GM12801 (cell line): Measurements from ENCODE around the gene SINHCAF.

Experiments used
- TF ChIP-seq, protein P1 (sequence below): IDR thresholded peaks from one replicate; pipeline ENCODE4 v1.5.1; 2011; ENCODE audit warnings: control low read depth; ENCODE audit not compliant: insufficient read length; ENCODE audit errors: extremely low read depth

SINHCAF gene

DNA sequence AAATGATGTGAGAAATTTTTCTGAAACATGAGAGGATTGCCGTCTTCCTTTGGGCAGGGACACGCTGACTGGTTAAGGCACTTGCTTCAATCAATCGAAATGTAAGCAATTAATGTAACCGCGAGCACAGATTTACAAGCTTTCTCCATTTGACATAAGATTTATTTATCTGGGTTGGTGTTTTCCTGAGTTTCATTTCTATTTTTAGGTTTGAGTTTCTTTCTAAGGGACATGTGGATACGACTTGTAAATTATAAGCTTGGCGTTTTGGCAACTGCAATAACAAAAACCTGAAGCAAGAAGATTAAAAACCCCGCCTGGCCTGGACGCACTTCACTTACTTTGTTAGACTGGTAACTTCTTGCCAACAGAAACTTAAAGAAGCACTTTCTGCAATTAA is 20.3 kb upstream of the SINHCAF start:
- TF ChIP-seq, protein P1, sequence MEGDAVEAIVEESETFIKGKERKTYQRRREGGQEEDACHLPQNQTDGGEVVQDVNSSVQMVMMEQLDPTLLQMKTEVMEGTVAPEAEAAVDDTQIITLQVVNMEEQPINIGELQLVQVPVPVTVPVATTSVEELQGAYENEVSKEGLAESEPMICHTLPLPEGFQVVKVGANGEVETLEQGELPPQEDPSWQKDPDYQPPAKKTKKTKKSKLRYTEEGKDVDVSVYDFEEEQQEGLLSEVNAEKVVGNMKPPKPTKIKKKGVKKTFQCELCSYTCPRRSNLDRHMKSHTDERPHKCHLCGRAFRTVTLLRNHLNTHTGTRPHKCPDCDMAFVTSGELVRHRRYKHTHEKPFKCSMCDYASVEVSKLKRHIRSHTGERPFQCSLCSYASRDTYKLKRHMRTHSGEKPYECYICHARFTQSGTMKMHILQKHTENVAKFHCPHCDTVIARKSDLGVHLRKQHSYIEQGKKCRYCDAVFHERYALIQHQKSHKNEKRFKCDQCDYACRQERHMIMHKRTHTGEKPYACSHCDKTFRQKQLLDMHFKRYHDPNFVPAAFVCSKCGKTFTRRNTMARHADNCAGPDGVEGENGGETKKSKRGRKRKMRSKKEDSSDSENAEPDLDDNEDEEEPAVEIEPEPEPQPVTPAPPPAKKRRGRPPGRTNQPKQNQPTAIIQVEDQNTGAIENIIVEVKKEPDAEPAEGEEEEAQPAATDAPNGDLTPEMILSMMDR: no peak

DNA sequence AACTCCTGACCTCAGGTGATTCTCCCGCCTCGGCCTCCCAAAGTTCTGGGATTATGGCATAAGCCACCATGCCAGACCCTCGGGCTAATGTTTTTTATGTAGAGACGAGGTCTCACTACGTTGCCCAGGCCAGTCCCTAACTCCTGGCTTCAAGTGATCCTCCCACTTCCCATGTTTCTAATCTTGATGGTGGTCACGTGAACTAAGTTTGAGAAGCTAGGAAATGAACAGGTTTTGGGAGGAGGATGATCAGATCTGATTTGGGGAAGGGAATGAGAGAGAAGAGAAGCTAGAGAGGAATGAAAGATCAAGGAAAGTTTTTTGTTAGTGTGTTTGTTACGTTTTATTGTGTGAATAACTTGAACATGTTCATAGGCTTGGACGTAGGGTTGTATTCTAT is 17.2 kb upstream of the SINHCAF start:
- TF ChIP-seq, protein P1: no peak

DNA sequence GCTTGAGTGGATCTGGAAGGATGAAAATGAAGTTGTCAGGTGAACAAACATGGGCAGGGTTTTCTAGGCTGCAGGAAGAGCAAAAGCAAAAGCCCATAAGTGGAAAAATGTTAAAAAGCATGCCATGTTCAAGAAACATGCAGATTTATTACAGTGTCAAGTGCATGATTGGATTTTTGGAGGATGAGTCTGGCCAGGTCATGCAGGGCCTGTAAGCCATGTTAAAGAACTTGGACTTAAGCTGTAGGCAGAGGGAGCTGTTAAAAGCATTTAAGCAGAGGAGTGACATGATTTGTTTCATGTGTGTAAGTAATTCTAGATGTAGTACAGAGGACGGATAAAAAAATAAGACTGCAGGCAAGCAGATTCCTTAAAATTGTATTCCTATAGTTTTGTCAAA is 16.3 kb upstream of the SINHCAF start:
- TF ChIP-seq, protein P1: no peak

DNA sequence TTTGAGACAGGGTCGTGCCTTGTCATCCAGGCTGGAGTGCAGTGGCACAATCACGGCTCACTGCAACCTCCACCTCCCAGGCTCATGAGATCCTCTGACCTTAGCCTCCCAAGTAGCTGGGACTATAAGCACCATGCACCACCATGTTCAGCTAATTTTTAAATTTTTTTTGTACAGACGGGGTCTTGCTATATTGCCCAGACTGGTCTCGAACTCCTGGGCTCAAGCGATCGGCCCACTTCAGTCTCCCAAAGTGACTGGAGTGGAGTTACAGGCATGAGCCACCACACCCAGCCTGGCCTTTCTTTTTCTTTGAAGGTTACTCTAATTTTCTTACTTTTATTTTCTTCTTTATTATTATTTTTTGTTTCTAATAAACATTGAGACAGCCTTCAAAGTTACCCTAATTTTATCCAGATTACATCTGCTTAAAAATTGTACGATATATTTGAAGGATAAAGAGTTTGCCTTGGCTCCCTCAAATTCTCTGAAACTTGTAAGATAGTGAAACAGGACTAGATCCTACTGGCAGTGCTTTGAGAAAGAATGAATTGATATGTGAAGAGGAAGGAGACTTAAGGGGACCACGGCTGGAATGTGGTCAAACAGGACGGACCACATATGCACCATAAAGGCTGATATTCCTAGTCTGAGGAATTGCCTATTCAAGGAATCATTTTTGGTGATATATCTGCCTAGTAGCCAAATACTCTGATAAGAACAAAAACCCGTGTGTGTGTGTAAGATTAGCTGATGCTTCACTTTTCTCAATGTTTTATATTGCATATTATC is 14.1 kb upstream of the SINHCAF start:
- TF ChIP-seq, protein P1: no peak

DNA sequence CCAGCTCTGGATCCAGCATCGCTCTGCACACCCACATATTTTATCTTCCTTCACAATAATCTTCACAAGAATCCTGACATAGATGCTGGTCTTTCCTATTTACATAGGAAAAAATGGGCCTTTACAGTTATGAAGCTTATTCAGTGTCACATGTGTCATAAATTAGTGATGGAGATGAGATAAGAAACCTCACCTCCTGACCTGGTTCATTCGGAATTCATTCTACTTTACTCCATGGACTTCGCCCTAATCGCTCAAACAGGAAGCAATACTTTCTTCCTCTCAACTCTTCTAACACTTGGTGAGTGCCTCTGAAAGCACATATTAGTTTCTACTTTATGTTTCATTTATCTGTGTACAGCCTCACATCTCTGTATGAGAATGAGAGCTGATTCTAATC is 12.0 kb upstream of the SINHCAF start:
- TF ChIP-seq, protein P1: no peak

DNA sequence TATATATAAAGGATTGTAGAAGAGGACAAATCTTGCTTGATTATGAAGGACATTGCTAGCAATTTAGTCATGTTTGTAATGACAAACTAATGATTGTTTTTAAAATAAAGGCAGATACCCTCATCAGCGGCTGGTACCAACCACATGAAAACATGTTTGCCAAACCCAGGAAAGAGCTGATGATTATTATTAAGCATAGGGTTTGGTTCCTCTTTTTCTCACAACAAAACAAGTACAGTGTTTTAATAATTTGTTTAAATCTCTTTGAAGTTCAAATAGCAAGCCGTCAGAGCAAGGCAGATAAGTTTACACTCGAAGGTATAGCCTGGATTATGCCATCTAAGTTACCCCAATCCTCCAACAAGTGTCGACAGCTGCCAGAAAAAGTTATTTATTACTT is 5.3 kb upstream of the SINHCAF start:
- TF ChIP-seq, protein P1: no peak

DNA sequence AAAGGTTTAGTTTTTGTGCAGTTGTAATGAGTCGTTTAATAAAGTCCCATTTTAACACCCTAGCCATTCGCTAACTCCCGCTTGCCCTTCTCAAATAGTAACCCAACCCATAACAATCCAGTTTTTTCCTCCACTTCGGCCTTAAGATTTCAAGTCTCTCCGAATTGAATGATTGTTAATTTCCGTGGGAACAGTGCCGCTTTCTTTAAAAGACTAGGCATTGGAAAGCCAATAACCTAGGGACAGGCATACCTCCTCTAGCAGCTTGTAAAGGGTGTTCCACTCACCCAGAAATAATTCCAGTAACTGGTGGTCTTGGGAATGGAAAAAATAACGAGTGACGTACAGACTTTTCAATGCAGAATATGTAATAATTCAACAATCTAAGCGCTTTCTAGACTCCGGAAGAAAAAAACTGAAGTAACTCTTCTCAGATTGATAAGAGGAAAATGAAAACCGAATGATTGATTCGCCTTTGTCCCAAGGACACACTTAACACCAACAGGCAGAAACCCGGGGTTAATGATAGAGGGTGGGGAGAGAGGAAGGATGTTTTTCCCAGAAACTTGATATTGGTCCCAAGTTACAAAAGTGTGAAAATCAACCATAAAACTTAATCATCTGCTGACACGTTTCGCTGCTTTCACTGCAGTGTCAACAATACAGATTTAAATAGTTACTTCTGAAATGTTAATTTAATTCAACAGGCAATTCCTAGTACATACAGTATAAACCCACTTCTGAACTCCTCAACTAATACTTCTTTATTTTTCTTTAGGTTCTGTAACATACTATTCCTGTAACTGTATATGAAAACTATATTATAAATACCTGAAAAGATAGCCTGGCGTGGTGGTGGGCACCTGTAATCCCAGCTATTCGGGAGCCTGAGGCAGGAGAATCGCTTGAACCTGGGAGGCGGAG is 1.0 kb upstream of the SINHCAF start:
- TF ChIP-seq, protein P1: no peak
